ENCODE measurements around the gene FLCN.

Gene FLCN

GRCh38 chr17:17235212-17236174 is 1.5 kb downstream of the FLCN start:
- DNase-seq: no peak

- DNase-seq: no peak
Measured at GRCh38 chr17:17232303-17232621, 4.7 kb downstream of the FLCN start.

GRCh38 chr17:17231621-17232302 is 5.2 kb downstream of the FLCN start:
- DNase-seq: no peak

GRCh38 chr17:17229416-17230384 is 7.3 kb downstream of the FLCN start:
- no peak for DNase-seq

GRCh38 chr17:17228521-17229279 is 8.3 kb downstream of the FLCN start:
- DNase-seq: no peak

- DNase-seq: no peak
Measured at GRCh38 chr17:17227608-17228520, 9.1 kb downstream of the FLCN start.

- DNase-seq: no peak
Measured at GRCh38 chr17:17226451-17227265, 10.3 kb downstream of the FLCN start.

- DNase-seq: no peak
Measured at GRCh38 chr17:17225901-17226300, 11.1 kb downstream of the FLCN start.

GRCh38 chr17:17224137-17224536 is 12.8 kb downstream of the FLCN start:
- no peak for DNase-seq

- DNase-seq: no peak
Measured at GRCh38 chr17:17223736-17224135, 13.2 kb downstream of the FLCN start.

GRCh38 chr17:17221329-17221728 is 15.6 kb downstream of the FLCN start:
- DNase-seq: no peak

- no peak for DNase-seq
Measured at GRCh38 chr17:17220529-17220928, 16.4 kb downstream of the FLCN start.

GRCh38 chr17:17217995-17218394 is 19.0 kb downstream of the FLCN start:
- no peak for DNase-seq

GRCh38 chr17:17216776-17217175 is 20.2 kb downstream of the FLCN start:
- no peak for DNase-seq

- DNase-seq: no peak
Measured at GRCh38 chr17:17216236-17216635, 20.7 kb downstream of the FLCN start.

- DNase-seq: no peak
Measured at GRCh38 chr17:17215575-17215974, 21.4 kb downstream of the FLCN start.

GRCh38 chr17:17214646-17215436 is 22.1 kb downstream of the FLCN start:
- no peak for DNase-seq

GRCh38 chr17:17213775-17214174 is 23.2 kb downstream of the FLCN start:
- no peak for DNase-seq

GRCh38 chr17:17207998-17208397 is 29.0 kb downstream of the FLCN start:
- DNase-seq: no peak
